ENCODE measurements around the gene TMEM150C.

DNA sequence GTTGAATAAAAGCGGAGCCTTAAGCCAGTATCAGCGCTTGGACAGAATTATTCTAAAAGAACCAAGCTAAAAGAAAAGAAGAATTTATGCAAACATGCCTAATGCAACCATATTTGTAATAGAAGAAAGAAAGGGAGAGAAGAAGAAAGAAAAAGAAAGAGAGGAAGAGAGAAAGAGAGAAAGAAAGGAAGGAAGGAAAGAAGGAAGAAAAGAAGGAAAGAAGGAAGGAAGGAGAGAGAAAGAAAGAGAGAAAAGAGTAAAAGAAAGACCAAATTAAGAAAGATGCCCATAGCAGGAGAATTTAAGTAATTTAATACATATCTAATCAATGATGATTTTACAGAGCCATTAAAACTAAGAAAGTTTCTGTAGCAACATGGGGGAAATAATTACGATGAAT lies 30.9 kb upstream of the TMEM150C start:
- TF ChIP-seq, protein P1, sequence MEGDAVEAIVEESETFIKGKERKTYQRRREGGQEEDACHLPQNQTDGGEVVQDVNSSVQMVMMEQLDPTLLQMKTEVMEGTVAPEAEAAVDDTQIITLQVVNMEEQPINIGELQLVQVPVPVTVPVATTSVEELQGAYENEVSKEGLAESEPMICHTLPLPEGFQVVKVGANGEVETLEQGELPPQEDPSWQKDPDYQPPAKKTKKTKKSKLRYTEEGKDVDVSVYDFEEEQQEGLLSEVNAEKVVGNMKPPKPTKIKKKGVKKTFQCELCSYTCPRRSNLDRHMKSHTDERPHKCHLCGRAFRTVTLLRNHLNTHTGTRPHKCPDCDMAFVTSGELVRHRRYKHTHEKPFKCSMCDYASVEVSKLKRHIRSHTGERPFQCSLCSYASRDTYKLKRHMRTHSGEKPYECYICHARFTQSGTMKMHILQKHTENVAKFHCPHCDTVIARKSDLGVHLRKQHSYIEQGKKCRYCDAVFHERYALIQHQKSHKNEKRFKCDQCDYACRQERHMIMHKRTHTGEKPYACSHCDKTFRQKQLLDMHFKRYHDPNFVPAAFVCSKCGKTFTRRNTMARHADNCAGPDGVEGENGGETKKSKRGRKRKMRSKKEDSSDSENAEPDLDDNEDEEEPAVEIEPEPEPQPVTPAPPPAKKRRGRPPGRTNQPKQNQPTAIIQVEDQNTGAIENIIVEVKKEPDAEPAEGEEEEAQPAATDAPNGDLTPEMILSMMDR (IDR thresholded peaks at IDR 0.05) = no peak
- TF ChIP-seq POLR2A (IDR thresholded peaks at IDR 0.05) = no peak

Data from right lobe of liver (tissue), 4 donors.